Measurements from ENCODE around the gene SENP8. TPM values are rescaled to one million over a fixed set of nuclear protein-coding genes. Genes with fewer than 3 reads are reported as not detected.
A peak's percentile ranks its signal among the peaks of the same experiment; 100 is the strongest.

Gene SENP8
- total and polyA plus RNA-seq, 2 of the 13 experiments (the other 11 are each of a cell fraction or from before 2014, with no cell fraction given): 2.7 to 3.0 TPM

DNA sequence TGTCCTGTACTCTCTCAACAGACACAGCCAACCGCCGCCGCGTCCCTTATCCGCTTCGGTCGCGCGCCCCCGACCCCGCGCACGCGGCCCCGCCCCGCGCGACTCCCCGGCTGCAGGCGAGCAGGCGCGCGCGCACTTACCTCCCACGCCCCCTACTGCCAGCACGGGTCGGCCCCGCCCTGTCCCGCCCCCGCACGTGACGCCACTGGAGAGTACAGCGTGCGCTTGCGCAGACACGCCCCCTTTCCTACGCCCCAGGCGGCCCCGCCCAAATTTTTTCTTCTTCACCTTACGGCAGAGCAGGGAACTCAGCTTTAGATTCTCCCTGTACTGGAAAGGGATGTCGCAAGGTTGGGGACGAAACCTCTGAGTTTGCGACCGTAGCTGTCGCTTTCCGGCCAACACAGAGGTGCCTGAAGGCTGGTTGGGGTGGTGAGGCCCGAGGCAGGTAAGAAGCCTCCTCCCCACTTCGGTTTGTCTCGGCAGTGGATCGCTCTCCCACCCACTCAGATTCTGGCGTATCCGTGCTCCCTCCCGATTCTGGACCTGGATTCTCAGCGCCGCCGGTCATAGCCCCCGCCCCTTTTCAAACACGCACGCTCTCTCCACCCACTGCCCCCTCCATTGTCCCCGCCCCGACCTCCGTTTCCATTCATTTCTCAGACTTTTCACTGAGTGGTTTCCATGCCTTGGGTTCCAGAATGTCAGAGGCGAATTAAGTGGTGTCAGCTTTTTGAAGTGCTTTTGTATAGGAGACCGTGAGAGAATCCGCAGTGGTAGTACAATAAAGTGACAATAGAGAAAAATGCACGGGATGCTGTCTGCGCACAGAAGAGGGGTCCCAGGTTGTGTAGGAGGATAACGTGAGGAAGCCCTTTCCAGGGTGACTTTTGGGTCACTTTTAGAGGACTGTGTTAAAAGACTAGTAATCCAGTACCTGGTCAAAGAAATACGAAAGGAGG is at the start of gene SENP8, which contains the start of gene MYO9A (continued):
- TF ChIP-seq, protein P1, sequence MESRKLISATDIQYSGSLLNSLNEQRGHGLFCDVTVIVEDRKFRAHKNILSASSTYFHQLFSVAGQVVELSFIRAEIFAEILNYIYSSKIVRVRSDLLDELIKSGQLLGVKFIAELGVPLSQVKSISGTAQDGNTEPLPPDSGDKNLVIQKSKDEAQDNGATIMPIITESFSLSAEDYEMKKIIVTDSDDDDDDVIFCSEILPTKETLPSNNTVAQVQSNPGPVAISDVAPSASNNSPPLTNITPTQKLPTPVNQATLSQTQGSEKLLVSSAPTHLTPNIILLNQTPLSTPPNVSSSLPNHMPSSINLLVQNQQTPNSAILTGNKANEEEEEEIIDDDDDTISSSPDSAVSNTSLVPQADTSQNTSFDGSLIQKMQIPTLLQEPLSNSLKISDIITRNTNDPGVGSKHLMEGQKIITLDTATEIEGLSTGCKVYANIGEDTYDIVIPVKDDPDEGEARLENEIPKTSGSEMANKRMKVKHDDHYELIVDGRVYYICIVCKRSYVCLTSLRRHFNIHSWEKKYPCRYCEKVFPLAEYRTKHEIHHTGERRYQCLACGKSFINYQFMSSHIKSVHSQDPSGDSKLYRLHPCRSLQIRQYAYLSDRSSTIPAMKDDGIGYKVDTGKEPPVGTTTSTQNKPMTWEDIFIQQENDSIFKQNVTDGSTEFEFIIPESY (CRISPR knock-in tag; IDR thresholded peaks at IDR 0.05): no peak
- TF ChIP-seq ZNF766 (CRISPR knock-in tag; IDR thresholded peaks at IDR 0.05; ENCODE audit: borderline replicate concordance): peak; percentile 43; the same call in 1 of the 2 replicates
- no peak for TF ChIP-seq ZNF33A (CRISPR knock-in tag; IDR thresholded peaks at IDR 0.05; ENCODE audit: borderline replicate concordance)
- TF ChIP-seq RBM22 (optimal IDR thresholded peaks at IDR 0.05; ENCODE audit: low read length): no peak
- no peak for TF ChIP-seq ZNF562 (CRISPR knock-in tag; IDR thresholded peaks at IDR 0.05; ENCODE audit: borderline replicate concordance)
- no peak for TF ChIP-seq PAF1 (CRISPR knock-in tag; IDR thresholded peaks at IDR 0.05)
- TF ChIP-seq, protein P2, sequence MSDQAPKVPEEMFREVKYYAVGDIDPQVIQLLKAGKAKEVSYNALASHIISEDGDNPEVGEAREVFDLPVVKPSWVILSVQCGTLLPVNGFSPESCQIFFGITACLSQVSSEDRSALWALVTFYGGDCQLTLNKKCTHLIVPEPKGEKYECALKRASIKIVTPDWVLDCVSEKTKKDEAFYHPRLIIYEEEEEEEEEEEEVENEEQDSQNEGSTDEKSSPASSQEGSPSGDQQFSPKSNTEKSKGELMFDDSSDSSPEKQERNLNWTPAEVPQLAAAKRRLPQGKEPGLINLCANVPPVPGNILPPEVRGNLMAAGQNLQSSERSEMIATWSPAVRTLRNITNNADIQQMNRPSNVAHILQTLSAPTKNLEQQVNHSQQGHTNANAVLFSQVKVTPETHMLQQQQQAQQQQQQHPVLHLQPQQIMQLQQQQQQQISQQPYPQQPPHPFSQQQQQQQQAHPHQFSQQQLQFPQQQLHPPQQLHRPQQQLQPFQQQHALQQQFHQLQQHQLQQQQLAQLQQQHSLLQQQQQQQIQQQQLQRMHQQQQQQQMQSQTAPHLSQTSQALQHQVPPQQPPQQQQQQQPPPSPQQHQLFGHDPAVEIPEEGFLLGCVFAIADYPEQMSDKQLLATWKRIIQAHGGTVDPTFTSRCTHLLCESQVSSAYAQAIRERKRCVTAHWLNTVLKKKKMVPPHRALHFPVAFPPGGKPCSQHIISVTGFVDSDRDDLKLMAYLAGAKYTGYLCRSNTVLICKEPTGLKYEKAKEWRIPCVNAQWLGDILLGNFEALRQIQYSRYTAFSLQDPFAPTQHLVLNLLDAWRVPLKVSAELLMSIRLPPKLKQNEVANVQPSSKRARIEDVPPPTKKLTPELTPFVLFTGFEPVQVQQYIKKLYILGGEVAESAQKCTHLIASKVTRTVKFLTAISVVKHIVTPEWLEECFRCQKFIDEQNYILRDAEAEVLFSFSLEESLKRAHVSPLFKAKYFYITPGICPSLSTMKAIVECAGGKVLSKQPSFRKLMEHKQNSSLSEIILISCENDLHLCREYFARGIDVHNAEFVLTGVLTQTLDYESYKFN (CRISPR knock-in tag; conservative IDR thresholded peaks at IDR 0.05): 0 out of 2 replicates have a peak, but pooled peaks have one; percentile 20
- TF ChIP-seq HOXA7 (CRISPR knock-in tag; IDR thresholded peaks at IDR 0.05): no peak
- no peak for TF ChIP-seq ZNF605 (CRISPR knock-in tag; IDR thresholded peaks at IDR 0.05)
- TF ChIP-seq ESRRA (CRISPR knock-in tag; IDR thresholded peaks at IDR 0.05; ENCODE audit: low read depth): no peak
- TF ChIP-seq HDAC6 (IDR thresholded peaks at IDR 0.05; ENCODE audit: low read depth, low read length): no peak
- peak; percentile 50; the same call in 1 of the 2 replicates for TF ChIP-seq ELF1 (CRISPR knock-in tag; IDR thresholded peaks at IDR 0.05)
- no peak for TF ChIP-seq ZMYM3 (CRISPR knock-in tag; IDR thresholded peaks at IDR 0.05)
- no peak for TF ChIP-seq HNRNPL (IDR thresholded peaks at IDR 0.05; ENCODE audit: low read depth, low read length)
- TF ChIP-seq, protein P3, sequence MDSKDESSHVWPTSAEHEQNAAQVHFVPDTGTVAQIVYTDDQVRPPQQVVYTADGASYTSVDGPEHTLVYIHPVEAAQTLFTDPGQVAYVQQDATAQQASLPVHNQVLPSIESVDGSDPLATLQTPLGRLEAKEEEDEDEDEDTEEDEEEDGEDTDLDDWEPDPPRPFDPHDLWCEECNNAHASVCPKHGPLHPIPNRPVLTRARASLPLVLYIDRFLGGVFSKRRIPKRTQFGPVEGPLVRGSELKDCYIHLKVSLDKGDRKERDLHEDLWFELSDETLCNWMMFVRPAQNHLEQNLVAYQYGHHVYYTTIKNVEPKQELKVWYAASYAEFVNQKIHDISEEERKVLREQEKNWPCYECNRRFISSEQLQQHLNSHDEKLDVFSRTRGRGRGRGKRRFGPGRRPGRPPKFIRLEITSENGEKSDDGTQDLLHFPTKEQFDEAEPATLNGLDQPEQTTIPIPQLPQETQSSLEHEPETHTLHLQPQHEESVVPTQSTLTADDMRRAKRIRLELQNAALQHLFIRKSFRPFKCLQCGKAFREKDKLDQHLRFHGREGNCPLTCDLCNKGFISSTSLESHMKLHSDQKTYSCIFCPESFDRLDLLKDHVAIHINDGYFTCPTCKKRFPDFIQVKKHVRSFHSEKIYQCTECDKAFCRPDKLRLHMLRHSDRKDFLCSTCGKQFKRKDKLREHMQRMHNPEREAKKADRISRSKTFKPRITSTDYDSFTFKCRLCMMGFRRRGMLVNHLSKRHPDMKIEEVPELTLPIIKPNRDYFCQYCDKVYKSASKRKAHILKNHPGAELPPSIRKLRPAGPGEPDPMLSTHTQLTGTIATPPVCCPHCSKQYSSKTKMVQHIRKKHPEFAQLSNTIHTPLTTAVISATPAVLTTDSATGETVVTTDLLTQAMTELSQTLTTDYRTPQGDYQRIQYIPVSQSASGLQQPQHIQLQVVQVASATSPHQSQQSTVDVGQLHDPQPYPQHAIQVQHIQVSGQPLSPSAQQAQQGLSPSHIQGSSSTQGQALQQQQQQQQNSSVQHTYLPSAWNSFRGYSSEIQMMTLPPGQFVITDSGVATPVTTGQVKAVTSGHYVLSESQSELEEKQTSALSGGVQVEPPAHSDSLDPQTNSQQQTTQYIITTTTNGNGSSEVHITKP (CRISPR knock-in tag; IDR thresholded peaks at IDR 0.05; ENCODE audit: low read depth): no peak
- no peak for TF ChIP-seq HIVEP1 (CRISPR knock-in tag; IDR thresholded peaks at IDR 0.05)
- TF ChIP-seq KLF9 (CRISPR knock-in tag; IDR thresholded peaks at IDR 0.05; ENCODE audit: low read depth): no peak
- TF ChIP-seq ZNF343 (CRISPR knock-in tag; IDR thresholded peaks at IDR 0.05): 0 out of 2 replicates have a peak, but pooled peaks have one; percentile 20
- TF ChIP-seq MEIS1 (CRISPR knock-in tag; IDR thresholded peaks at IDR 0.05; ENCODE audit: borderline replicate concordance): no peak

Data from HepG2 (cell line).